NCI-H2029 treated with DMSO at 0.1 percent for 48 hours (cell line): Measurements from ENCODE around the gene CACNA1B.
"Not testable (repeated sequence)": the region's sequence is repeated elsewhere in the genome, so short reads cannot be mapped to it uniquely, and the experiment has no call there.

ENCODE experiments used
- DNase-seq: peaks from one replicate; lab custom pipeline; 2025; lab: John Stamatoyannopoulos, UW

CACNA1B gene

GRCh38 chr9:137889966-137890365, 12.4 kb downstream of the CACNA1B start:
- not testable (repeated sequence) for DNase-seq

GRCh38 chr9:137890768-137891587, 13.4 kb downstream of the CACNA1B start:
- not testable (repeated sequence) for DNase-seq

GRCh38 chr9:137891588-137892423, 14.2 kb downstream of the CACNA1B start:
- no peak for DNase-seq

GRCh38 chr9:137892424-137893191, 15.0 kb downstream of the CACNA1B start:
- no peak for DNase-seq

- no peak for DNase-seq
Measured at GRCh38 chr9:137893670-137894069, 16.1 kb downstream of the CACNA1B start.

DNA sequence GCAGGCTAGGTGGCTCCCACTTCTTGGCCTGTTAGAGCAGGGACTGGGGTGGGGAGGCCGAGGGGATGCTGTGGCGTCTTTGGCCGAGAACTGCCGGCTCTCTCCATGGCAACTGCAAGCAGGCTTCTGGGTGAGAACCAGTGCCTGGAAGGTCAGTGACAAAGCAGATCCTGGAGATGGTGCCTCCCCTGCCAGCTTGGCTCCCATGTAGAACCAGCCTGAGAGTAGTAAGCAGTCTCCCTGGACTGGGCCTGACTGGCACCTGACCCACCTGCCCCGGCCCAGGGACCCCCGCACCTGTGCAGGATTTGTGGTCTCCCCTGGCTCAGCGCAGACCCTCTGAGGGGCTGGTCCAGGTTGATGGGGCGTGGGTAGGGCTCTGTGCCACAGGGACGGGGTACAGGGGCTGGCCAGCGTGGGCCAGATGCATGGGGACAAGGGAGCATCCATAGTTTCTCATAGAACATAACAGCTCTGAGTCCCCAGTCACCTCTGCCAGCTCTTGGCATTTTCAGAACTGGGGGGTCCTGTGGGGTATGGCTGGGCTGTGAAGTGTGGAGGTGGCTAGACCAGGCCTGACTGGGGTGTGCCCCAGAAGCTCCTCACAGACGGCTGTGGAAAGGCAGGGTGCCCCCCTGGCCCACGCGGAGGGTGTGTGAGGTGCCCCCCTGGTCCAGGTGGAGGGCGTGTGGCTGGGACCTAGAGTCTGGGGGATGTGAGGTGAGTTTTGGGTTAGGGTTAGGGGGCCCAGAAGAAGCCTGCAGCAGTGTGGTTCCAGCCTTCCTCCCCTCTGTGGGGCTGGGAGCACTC, 22.2 kb downstream of the CACNA1B start:
- no peak for DNase-seq

- DNase-seq: no peak
Measured at GRCh38 chr9:137900584-137901310, 23.2 kb downstream of the CACNA1B start.

- no peak for DNase-seq
Measured at GRCh38 chr9:137902646-137903045, 25.1 kb downstream of the CACNA1B start.

GRCh38 chr9:137905740-137906139, 28.2 kb downstream of the CACNA1B start:
- DNase-seq: no peak

- DNase-seq: peak; percentile 4
Measured at GRCh38 chr9:137907776-137908175, 30.2 kb downstream of the CACNA1B start.

DNA sequence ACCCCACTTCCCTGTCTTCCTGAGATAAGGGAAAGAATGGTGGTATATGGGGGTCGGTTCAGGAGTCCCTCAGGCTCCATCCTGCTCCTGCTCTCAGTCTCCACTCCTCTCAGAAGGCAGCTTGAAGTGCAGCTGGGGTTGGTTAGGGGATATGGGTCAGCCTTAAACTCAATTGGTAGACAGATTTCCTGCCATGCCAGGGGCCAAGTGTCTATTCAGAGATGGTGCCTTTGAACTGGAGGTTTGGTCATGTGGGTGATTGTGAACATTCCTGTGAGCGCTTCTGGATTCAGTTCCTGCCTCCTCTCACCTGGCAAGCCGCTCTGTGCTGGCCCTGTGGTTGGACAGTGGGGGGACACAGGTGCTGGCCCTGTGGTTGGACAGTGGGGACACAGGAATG, 35.1 kb downstream of the CACNA1B start:
- no peak for DNase-seq

DNA sequence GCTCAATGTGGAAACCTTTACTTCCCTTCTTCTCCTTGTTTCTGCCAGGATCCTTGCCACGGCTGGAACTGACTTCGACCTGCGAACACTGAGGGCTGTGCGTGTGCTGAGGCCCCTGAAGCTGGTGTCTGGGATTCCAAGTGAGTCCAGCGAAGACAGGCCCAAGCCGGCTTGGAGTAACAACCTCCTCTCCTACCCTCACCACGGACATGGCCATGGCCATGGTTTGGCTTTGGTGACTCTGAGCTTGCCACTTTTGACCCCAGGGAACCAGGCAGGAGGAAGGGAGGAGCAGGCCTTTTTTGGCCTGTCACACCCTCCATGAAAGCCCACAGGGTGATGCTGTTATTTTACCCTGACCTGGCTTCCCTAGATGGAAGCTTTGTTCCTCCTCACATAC, 35.5 kb downstream of the CACNA1B start:
- DNase-seq: no peak

DNA sequence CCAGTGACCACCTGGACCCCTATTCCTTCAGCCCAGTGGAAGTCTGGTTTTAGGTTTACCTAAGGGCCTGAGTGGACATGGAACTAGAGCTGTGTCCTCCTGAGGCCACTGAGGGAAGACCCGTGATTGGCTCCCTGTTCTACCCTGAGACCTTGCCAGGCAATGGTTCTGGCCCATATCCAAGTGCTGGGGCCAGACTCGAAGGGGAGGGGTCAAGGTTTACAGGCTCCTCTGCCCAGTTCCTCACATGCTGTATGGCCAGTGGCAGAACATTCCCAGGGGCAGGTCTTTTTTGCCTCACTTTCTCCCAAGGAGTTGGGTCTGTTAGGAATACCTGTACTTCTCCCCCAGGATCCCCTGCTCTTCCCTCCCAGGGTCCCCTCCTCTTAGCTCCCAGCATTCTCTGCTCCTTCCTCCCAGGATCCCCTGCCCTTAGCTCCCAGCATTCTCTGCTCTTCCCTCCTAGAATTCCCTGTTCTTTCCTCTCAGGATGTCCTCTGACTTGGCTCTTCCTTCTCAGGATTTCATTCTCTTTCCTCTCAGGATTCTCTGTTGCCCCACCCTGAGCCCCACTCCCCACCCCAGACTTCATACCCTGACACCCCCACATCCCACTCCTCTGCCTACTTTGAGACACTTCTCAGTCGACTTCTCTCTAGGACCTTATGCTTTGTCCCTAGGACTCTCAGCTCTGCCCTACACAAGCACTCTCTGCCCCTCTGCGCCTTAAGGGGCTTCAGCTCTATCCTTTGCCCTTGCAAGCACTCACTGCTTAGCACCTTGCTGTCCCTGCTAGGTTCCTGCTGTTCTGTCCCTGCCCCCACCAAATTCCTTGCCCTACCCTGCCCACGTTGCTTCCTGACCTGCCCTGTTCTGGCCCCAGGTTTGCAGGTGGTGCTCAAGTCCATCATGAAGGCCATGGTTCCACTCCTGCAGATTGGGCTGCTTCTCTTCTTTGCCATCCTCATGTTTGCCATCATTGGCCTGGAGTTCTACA, 36.5 kb downstream of the CACNA1B start:
- no peak for DNase-seq

DNA sequence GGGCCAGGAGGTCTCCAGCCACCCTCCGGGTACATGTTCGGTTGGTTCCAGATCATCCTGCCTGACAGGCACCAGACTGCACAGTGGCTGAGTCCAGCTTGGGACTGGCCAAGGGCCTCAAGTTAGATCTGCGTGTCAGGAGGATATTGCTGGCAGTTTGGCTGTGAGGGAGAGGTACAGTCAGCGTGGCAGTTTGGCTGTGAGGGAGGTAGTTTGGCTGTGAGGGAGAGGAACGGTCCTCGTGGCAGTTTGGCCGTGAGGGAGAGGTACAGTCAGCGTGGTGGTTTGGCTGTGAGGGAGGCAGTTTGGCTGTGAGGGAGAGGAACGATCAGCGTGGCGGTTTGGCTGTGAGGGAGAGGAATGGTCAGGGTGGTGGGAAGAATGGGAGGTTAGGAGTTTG, 39.0 kb downstream of the CACNA1B start:
- DNase-seq: no peak

DNA sequence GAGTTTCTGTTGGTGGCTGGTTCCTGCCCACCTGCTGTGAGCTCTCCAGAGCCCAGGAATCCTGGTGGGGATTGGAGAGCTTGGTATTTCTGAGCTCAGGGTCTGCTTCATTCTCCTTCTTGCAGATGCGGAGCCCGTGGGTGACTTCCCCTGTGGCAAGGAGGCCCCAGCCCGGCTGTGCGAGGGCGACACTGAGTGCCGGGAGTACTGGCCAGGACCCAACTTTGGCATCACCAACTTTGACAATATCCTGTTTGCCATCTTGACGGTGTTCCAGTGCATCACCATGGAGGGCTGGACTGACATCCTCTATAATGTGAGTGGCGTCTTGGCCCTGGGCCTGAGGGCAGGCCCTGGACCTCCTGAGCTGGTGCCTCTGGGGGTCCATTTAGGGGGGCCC, 39.5 kb downstream of the CACNA1B start:
- no peak for DNase-seq

DNA sequence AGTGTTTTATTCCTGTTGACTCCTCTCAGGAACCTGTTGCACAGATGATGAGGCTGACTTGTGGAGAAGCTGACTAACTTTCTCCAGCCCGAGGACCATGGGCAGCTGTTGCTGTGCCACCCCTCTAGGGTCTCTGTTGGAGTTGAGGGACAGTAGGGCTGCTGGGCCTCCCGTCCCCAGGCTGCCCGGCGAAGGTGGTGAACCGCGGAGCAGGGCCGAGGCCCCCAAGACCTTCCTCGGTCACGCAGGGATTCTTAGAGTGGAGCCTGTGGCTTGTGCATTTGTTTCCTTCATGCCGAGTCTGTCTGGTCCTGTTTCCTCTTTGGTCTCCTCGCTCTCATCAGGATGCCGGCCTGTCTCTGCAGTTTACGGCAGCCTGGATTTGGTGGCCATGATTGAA, 40.2 kb downstream of the CACNA1B start:
- no peak for DNase-seq

DNA sequence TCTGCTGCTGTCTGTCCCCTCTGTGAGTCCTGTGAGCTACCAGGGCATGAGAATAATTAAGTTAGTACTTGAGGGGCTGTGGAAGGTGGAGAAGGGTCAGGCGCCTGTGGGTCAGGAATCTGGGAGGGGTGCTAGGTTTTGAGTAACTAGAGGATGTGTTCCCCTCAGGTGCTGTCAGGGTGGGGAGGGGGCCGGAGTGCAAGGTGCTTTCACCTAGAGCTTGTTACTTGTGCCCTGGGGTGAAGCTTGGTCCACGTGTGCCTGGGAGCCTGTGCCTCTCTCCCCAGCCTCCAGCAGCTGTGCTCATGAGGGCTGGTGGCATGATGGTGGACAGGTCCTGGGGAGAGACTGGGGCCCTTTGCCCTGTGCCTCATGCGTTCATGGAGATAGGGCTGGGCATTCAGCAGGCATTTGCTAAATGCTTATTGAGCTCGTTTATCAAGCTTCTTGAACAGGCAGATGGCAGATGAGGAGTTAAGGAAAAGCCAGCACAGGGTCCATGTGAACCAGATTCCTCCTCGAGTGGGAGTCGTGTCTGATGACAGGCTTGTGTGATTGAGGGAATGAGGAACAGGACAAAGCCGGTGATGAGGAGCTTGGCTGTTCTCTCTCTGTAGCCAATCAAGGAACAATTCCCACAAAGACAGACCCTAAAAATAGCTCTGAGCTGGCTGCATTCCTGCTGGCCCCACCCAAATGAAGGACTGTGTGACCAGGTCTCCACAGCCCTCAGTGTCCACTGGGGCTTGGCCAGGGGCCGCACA, 40.9 kb downstream of the CACNA1B start:
- no peak for DNase-seq

- DNase-seq: no peak
Measured at GRCh38 chr9:137919095-137919465, 41.5 kb downstream of the CACNA1B start.

DNA sequence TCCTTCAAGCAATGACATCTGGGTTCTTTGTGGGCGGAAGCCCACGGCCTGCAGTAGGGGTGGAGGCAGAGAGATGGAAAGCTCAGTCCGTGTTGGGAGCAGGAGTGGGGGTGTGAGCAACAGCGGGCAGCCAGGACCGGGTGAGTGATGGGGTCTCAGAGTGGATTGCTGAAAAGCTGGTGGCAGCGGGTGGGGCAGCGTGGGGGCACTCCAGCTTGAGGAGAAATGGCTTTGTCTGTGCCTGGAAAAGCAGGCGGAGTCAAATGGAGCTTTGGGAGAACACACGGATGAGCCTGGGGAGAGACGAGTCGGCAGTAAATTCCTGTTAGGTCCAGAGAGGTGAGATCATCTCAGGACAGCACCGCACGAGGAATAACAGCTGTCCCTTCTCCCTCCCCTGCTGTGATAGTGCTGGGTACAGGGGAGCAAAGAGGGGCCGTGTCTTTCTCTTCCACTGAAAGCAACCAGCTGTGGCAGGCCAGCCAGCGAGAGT, 42.1 kb downstream of the CACNA1B start:
- no peak for DNase-seq
